GM19043 (cell line): ENCODE data around the gene TPM1.
"Not testable (repeated sequence)": the region's sequence is repeated elsewhere in the genome, so short reads cannot be mapped to it uniquely, and the experiment has no call there.

Source experiments
- ATAC-seq: cut with Tn5 transposase; IDR thresholded peaks from one replicate; pipeline ENCODE4 v1.9.1; 2021; ENCODE audit warnings: low read depth; ENCODE audit not compliant: unreplicated experiment

Gene TPM1

DNA sequence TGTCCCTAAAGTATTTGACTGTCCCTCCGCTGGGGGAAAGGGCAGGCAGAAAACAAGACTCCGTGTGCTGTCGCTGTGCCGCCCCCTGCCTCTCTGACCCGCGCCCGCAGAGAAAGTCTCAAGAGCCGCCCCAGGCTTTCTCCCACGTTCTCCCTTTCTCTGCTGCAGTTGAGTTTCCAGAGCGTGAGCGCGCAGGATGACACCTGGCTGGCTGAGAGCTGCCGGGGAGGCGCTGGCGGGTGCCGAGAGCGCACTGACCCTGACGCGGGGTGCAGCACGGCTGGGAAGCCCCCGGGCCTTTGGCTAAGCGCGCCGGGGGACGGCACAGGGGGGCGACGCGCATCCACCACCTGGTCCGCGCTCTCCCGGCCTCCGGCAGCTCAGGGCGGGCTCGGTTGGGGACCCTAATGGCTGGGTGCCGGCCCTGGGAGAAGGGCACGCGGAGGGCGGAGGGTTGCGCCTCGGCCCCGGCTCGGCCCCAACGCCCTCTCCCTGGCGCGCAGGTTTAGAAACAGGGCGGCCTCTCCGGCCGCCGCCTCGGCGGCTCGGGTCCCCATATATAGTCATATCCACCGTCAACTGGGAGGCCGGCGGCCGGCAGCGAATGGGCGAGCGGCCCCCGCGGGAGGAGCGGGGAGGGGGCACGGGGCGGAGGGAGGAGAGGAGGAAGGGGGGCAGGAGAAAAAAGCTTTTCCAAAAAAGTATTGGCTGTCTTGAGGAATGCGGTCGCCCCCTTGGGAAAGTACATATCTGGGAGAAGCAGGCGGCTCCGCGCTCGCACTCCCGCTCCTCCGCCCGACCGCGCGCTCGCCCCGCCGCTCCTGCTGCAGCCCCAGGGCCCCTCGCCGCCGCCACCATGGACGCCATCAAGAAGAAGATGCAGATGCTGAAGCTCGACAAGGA lies at the start of gene TPM1:
TSS of gene TPM1 (plus strand) at position 774 of the 903 bp plus-strand sequence. CDS start at position 857, 83 bp downstream.
- ATAC-seq, result no peak

DNA sequence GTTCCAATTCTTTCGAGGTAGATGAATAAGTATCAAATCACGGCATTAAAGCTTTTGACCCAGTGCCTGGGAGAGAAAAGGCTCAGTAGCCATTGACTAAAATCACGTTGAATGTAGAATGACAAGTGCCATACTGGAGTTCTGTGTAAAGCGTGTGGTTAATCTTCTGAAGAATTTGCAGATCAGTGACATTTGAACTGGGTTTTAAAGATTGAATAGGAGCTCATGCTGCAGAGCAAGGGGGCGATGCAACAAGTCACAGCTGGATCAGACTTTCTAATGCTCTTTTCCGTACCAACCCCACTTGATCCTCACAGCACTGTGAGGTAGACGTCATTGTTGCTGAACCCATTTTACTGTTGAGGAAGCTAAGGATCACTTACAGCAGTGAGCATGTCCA lies 49.5 kb upstream of the TPM1 start:
- ATAC-seq, result no peak

DNA sequence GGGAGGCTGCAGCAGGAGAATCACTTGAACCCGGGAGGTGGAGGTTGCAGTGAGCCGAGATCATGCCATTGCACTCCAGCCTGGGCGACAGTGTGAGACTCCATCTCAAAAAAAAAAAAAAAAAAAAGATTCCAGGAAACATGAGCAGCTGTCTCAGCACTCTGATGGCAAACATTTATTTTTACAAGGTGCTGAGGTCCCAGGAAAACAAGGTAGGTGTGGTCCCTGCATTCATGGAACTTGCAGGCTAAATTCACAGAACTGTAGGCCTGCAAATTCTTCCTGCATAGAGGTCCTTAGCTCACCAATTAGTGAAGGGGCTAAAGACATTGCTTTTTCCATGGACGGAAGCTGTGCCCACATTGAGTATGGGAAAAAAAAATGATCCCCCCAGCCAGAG lies 48.9 kb upstream of the TPM1 start:
- ATAC-seq, result not testable (repeated sequence)

DNA sequence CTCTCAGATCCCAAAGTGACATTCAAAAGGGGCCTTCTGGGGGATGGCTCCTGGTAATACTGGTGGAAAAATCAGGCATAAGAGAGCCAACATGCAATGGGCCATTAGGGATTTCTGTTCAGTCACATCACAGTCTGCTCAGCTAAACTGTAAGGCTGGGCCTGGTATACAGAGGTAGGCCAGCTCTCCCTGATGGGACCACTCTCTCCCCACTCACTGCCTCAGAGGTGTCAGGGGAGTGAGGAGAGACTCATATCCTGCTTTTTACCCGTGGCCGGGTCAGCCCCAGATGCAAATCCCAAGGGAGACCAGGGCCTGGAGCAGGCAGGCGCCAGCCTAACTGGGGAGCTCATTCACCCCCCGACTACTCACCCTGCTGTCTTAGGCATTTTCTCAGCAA lies 48.1 kb upstream of the TPM1 start:
- no peak for ATAC-seq

DNA sequence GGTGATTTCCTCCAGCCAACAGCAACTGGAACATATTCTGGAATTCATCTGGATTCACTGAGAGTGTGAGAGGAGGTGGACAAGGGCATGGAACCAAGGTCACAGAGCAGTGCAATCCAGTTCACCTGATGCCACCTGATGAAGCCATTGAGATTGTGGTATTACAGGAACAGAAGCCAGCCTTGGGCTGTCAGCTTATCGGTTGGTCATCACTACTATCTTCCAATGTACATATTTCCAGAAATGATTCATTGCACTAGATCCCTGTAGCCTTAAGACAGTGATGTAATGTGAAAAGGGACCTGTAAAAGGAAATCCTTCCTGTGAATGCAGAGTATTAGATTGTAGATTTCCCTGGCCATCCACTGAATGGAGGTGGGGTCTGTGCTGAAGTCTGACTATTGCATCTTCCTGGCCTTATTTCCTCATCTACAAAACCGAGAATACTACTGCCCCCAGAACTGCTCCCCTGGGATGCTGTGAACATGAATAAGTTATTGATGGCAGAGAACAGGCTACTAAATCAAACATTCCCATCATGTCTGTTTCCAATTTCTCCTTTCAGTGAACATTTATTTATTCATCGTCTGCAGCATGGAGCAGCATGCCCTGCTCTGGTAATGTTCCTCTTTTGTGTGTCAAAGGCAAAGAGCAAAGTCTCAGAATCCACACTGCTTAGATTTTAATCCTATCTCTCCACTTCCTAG lies 47.4 kb upstream of the TPM1 start:
- no peak for ATAC-seq

DNA sequence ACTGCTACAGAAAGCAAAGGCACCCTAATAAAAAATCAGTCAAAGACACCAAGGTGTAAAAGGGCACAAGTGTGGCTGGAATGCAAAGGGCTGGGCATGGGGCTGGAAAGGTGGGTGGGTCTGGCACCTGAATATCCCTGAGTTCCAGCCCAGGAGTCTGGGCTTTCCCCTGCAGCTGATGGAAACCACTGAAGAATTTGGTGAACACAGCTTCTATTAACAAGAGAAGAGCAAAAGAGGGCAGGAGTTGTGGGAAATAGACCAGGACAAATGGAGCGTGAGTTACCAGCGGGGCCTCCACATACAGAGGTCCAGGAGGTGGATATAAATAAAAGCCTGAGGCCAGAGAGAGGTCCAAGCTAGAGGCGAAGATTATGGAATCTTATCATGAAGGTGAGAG lies 45.1 kb upstream of the TPM1 start:
- ATAC-seq, result no peak

DNA sequence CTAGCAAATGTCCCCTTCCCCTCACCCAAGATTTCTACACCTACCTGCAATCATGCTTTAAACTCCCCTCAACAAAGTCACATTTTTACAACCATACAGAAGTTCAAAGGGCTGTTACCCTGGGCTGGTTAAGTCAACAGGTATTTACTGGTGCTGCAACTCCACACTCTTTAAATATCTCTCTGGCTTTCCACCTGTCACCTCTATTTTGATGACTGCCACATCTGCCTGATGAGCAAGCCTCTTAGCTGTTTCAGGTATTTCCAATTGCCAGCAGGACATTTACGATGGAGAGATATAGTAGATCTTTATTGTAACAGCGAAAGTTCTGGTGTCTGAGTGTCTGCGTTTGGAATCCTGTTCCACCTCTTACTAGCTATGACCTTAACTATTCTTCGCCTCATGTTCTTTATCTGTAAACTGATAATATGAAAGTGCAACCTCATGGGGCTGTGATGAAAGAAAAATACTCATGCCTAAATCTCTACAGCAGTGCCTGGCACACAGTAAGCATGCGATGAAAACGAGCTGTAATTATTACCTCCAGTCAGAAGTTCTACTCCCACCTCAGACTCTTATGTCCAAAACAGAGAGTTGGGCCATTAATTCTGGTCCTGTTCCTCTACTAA lies 44.2 kb upstream of the TPM1 start:
- no peak for ATAC-seq

DNA sequence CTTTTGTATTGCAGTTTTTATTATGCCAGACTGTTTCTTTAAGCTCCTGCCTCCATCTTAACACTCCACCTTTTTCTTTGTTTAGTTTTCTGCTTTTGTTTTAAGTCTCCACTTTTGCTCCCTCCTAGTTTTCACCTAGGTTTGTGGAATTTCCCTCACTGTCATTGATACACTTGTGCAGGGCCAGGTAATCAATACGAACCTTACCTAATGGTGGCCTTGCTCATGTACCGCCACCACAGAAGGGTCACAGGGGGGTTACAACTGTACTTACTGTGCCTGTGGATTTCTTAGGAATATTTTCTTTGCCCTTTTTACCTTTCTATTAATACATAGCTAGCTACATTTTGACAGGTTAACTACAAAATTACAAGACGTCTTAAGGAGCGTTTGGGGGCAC lies 43.4 kb upstream of the TPM1 start:
- ATAC-seq, result no peak

DNA sequence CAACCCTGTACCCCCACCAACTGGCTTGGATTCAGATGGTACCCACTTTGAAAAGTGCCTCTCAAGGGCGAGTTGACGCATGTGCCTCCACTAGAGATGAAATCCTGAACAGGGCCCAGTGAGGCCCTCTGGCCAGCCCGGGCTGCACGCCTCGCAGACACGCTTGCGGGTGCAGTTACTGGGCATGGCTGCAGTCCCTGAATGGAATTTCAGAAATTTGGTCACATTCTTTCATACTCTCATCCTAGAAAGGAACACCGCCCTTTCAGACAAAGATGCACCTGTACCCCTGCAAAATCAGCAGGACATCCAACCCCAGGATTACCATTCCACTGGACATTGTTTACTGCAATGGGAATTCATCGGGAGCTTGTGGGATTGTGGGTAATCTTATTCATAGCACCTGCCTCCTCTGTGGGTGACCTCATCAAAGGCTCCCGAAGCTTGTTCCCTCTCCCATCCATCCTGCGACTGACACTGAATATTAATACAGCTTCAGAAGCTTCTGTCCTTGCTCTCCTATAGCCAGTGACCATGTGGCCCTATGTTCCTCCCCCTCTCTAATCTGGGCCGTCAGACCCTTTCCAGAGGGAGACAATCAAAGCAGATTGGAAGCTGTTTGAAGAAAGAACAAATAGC lies 42.5 kb upstream of the TPM1 start:
- ATAC-seq, result no peak

DNA sequence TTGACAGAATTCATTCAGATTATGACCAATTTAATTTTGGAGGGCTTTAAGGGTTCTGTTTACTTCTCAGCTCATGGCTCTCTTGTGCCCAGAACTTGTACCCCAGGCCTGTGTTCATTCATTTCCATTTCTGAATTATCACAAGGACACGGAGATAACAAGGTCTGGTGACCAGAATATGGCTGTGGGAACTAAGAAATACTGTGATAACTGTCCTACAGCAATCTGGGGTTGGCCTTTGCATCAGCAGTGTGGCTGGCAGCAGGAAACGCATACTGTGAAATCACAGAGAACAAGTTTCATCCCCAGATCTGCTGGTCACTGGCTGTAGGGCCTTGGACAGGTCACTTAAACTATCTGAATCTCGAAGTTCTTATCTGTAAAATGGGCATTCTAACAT lies 41.8 kb upstream of the TPM1 start:
- ATAC-seq, result no peak

DNA sequence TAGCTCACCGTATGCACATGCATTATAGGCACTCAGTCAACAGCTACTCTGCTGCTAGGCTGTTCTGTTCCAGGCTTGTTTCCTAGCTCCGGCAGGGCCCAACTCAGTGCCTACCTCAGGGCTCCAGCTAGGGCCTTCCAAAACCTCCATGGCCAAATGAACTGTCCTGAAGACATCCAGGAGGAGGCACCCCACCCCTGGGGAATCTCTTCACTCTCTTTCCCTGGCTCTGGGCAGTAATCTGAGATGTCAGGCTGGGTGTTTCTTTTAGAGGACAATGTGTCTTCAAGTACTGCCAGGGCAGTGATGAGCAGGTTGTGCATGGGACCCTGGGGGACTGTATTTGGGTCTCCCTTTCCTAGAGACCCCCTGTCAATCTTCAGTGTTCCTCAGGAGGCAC lies 38.3 kb upstream of the TPM1 start:
- no peak for ATAC-seq

DNA sequence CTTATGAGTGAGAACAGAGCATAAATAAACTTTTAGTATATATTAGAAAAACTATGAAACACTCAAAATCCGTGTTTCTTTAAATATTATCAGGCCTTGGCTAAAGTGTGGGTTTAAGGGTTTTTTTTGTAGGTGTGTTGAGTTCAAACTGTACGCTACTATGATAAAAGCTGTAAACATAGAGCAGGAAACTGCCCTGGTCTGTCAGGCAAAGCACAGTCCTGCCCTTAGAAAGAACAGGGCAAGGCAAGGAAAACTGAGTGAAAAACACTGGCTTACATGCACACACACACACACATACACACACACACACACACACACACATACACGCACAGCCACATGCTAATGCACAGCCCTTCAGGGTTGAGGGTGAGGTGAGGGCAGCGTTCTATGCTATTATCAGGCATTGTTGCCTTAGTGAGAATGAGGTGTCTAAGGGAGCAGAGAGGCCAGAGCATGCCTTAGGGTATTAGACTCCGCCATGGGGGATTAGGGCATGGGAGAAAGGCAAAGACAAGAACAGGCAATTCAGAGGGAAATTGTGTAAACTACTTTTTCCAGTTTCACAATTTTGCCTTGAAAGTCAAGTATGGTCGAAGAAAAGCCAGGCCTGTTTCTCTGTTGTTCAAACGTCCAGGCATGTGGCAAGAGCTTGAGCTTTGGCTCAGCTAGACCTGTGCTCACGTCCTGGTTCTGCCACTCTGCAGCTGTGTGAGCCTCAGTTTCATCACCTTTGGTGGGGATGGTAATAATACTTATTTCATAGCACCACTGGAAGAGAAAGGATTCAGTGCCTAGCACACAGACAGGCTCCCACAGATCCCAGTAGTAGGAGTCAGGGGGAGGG lies 36.3 kb upstream of the TPM1 start:
- no peak for ATAC-seq

DNA sequence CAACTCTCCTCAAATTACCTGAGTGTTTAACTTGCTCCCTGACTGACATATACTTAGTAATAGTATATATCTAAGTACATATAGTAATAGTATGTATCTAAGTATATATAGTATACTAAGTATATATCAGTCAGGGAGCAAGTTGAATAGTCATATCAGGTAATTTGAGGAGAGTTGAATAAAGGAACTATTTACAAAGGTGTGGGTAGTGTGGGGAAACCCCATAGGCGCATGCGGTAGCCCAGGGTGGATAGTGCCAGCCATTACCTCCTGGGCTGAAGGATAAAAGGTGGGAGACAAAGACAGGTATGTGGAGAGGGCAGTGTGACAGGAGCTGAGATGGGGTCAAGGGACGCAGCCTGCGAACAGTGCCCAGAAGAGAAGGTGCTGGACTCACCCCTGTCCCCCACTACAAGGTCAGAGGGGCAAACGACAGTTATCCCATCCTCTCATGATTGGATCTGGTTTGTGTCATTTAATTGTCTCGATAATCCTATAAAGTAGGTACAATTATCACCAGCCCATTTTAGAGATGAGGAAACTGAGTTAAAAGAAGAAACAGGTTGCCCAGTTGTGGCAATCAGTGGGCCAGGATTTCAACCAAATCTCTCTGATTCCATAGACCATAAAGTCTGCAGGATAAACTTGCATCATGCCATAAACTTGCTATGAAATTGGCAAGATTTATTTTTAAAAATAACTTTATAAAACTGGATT lies 34.1 kb upstream of the TPM1 start:
- ATAC-seq, result no peak

DNA sequence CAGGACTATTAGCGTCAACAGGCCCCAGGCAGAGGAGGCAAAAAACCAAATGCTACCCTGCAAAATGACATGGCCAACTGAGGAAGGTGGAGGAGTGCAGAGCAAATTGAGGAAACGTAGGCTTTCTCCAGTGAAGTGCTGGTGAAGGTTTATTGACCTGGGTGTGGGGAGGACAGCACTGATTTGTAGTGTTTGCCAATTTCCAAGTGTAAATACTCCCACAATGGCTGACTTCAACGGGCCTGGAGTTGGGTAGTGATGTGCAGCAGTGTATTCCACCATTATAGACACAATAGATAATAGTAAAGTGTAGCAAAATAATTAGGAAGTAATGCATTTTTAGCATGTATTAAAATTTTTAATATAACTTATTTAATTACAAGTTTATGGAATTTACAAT lies 32.2 kb upstream of the TPM1 start:
- no peak for ATAC-seq

DNA sequence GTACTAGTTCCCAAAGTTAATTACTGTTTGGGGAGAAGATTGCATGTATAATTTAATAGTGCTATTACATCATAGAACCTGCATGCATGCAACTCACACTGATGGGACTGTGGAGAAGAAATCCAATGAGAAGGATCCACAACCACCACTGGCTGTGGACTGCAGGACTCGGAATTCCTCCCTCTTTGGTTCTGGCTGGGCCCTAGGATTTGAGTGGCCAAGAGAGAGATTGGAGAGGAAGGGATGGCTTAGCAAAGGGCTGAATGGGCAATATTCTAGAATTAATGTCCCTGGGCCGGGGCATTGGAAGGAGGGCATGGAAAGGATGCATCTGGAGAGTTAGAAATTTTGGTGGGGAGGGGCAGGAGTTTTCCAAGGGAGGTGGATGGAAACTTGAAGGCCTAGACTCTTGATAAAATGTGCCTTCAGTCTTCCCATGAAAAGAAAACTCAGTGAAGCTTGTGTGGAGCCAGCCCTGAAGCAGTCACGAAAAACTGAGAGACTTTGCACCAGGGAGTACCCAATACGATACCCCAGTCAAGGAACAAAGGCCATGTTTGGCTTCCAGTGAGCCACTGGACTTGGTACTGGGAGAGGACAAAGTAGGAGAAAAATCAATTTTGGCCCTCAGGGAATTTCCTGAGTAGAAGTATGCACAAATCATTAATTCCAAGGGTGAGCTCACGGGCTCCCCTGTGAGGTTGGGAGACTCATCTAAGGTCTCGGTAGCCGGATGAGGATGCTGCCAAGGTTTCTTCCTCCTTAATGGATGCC lies 31.4 kb upstream of the TPM1 start:
- ATAC-seq, result no peak

DNA sequence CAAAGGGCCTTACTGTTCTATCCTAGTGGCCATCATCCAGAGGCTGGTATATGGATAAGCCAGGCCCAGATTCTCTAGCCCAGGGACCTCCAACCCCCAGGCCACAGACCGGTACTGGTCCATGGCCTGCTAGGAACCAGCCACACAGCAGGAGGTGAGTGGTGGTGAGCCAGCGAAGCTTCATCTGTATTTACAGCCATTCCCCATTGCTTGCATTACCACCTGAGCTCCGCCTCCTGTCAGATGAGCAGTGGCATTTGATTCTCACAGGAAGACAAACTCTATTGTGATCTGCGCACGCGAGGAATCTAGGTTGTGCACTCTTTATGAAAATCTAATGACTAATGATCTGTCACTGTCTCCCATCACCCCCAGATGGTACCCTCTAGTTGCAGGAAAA lies 30.1 kb upstream of the TPM1 start:
- no peak for ATAC-seq

DNA sequence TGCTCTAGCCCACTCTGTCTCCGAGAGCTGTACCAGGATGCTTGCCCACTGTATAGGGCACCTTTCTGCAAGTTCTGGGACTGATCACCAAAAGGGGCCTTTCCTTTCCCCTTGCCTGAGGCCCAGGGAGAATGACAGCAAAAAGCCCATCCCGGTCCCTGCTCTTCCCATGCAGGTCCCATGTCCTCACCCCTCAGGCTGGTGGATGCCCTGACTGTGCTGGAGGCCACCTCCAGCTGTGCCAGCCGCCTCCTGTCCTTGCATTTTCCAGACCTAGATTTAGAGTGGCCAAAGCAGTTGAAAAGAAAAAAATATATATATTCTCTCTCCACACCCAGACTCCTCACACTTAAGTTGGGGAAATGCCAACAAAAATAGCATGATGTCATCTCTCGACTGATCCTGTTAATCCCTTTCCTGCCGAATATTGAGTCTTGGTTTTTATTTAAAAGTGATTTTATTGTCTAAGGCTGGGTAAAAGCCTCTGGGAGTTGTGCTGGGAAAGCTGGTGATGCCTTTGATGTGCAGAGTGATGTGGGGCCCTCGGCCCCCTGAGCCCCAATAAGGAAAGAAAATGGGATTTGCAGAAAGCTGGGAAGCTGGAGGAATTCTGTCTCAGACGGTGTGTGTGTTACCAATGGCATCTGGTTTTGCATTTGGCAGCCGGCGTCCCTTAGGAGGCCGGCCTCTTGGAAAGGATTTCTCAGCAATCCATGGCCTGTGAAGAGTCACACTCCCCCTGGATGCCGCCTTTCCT lies 29.3 kb upstream of the TPM1 start:
- no peak for ATAC-seq

DNA sequence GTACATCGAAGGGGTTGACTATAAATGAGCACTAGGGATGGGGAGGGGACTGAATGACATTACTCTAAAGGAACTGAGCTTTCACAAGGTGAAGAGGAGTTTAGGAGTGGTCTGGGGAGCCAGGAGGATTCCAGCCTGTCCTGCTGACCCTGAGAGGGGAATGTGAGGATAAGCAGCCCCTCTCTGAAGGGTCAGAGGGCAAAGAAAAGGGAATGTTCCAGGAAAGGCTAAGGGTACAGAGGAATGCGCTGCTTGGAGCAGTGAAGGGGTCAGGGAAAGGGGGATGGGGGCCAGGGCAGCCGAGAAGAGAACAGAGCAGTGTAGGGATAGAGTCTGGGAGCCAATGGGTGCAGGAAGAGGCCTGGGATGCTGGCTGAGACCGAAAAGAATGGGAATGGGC lies 28.0 kb upstream of the TPM1 start:
- no peak for ATAC-seq
